ENCODE data around the gene GAS7.

Gene GAS7

DNA sequence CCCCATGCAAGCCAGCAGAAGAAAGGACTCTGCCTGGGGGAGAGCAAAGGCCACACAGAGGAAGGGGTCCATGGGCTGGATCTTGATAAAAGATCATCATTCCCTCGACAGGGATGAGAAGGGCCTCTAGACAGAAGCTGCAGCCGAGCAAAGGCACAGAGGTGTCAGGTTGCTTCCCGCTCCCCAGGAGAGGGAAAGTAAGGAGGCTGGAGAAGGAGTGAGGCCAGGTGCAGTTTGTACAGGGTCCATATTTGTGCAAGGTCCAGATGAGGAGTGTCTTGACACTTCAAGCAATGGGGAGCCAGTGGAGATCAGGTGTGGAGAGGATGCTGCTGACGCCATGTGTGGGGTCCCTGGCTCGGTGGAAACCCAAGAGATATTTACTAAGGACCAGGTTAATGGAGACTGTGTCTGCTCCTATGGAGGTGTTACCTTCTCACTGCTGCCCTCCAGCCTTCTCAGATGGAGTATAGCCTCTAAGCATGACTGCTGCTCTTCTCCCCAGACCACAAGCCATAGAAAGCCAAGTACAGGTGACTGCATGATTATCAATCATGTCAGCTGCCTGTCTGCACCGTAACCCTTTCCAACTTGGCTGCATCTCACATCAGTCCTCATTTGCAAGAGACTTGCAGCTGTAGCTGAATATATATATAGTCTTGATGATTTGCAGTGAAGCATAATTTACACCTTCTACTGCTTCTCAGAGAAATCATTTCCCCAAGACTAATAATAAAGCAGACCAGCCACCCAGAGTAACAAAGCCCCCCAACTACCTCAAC is 21.1 kb downstream of the GAS7 start:
- no peak overlapping the region for H3K27ac ChIP-seq
- no peaks in the 10 kb centered on the region for H3K4me1 ChIP-seq (ENCODE audit: low read depth, poor library complexity, severe bottlenecking)
- TF ChIP-seq, protein P1, sequence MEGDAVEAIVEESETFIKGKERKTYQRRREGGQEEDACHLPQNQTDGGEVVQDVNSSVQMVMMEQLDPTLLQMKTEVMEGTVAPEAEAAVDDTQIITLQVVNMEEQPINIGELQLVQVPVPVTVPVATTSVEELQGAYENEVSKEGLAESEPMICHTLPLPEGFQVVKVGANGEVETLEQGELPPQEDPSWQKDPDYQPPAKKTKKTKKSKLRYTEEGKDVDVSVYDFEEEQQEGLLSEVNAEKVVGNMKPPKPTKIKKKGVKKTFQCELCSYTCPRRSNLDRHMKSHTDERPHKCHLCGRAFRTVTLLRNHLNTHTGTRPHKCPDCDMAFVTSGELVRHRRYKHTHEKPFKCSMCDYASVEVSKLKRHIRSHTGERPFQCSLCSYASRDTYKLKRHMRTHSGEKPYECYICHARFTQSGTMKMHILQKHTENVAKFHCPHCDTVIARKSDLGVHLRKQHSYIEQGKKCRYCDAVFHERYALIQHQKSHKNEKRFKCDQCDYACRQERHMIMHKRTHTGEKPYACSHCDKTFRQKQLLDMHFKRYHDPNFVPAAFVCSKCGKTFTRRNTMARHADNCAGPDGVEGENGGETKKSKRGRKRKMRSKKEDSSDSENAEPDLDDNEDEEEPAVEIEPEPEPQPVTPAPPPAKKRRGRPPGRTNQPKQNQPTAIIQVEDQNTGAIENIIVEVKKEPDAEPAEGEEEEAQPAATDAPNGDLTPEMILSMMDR (conservative IDR thresholded peaks at IDR 0.05; ENCODE audit: low read depth, low read length), result no peak
- no peaks in the 10 kb centered on the region for H3K27me3 ChIP-seq (ENCODE audit: insufficient read depth, low read depth)
- H2AFZ ChIP-seq (ENCODE audit: low read depth), result no peak overlapping the region
- no peak overlapping the region for H3K4me2 ChIP-seq
- no peak overlapping the region for H3K4me3 ChIP-seq (IDR thresholded peaks at IDR 0.05; ENCODE audit: insufficient read depth, low read depth, low read length)
- H3K9ac ChIP-seq, result no peak overlapping the region
- H4K20me1 ChIP-seq (ENCODE audit: insufficient read depth), result no peaks in the 10 kb centered on the region
- H3K79me2 ChIP-seq (ENCODE audit: insufficient read depth, low read depth), result no peaks in the 10 kb centered on the region
- no peaks in the 10 kb centered on the region for H3K36me3 ChIP-seq (ENCODE audit: insufficient read depth)

DNA sequence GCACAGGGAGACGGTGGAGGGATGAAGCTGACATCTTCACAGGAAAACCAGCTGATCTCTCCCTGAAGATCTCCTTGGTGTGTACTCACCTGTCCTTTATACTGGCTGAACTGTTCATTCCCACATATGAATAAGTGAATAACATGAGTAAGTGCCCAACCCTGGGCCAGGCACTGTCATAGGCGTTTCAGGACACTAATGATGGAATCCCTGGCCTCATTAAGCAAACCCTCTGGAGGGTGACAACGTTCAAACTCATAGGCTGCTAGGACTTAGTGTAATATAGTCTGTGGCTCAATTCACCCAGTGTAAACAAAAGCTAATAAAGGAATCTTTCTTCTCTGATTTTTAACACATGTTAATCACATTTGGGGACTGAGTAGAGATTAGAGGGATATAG is 24.5 kb downstream of the GAS7 start:
- no peaks in the 10 kb centered on the region for H4K20me1 ChIP-seq (ENCODE audit: insufficient read depth)
- H3K4me2 ChIP-seq, result no peak overlapping the region
- TF ChIP-seq, protein P1 (conservative IDR thresholded peaks at IDR 0.05; ENCODE audit: low read depth, low read length), result no peak
- H2AFZ ChIP-seq (ENCODE audit: low read depth), result no peak overlapping the region
- no peaks in the 10 kb centered on the region for H3K27me3 ChIP-seq (ENCODE audit: insufficient read depth, low read depth)
- no peak overlapping the region for H3K9ac ChIP-seq
- no peaks in the 10 kb centered on the region for H3K36me3 ChIP-seq (ENCODE audit: insufficient read depth)
- H3K79me2 ChIP-seq (ENCODE audit: insufficient read depth, low read depth), result no peaks in the 10 kb centered on the region
- no peaks in the 10 kb centered on the region for H3K4me1 ChIP-seq (ENCODE audit: low read depth, poor library complexity, severe bottlenecking)
- no peak overlapping the region for H3K27ac ChIP-seq
- no peak overlapping the region for H3K4me3 ChIP-seq (IDR thresholded peaks at IDR 0.05; ENCODE audit: insufficient read depth, low read depth, low read length)

DNA sequence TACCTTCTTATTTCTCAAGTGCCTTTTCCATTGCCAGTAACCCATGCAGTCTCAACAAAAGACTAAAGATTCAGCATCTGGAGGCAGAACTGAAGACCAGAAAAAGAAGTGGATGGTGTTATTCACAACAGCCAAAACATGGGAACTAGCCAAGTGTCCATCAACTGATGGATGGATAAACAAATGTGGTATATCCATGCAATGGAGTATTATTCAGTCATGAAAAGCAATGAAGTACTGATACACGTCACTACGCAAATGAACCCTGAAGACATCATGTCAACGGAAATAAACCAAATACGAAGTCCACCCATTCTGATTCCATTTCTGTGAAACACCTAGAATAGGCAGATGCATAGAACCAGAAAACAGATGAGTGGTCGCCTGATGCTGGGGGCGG is 25.6 kb downstream of the GAS7 start:
- H3K27me3 ChIP-seq (ENCODE audit: insufficient read depth, low read depth), result no peaks in the 10 kb centered on the region
- H4K20me1 ChIP-seq (ENCODE audit: insufficient read depth), result no peaks in the 10 kb centered on the region
- no peak overlapping the region for H3K9ac ChIP-seq
- no peak overlapping the region for H3K27ac ChIP-seq
- H3K79me2 ChIP-seq (ENCODE audit: insufficient read depth, low read depth), result no peaks in the 10 kb centered on the region
- no peaks in the 10 kb centered on the region for H3K4me1 ChIP-seq (ENCODE audit: low read depth, poor library complexity, severe bottlenecking)
- H2AFZ ChIP-seq (ENCODE audit: low read depth), result no peak overlapping the region
- H3K4me3 ChIP-seq (IDR thresholded peaks at IDR 0.05; ENCODE audit: insufficient read depth, low read depth, low read length), result no peak overlapping the region
- TF ChIP-seq, protein P1 (conservative IDR thresholded peaks at IDR 0.05; ENCODE audit: low read depth, low read length), result no peak
- H3K4me2 ChIP-seq, result no peak overlapping the region
- H3K36me3 ChIP-seq (ENCODE audit: insufficient read depth), result no peaks in the 10 kb centered on the region

DNA sequence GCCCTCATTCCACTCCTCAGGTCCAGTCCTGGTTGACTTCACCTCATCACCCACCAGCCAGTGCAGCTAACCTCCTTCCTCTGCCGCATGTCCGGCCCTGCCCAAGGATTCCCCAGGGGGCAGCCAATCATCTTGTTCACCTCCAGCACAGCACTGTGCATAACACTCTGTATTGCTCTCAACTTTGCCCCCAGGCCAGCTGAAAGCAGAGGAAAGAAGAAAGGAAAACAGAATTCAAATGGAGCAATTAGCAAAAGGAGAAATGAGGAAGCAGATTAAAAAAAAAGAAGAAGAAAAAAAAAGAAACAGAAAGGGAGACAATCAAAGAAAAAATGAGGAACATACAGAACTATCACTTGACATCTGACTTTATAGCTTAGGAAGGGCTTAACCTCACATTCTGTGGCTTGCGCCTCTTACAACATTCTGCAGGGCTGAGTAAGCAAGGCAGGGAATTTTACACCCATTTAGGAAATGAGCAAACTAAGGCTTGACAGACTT is 26.1 kb downstream of the GAS7 start:
- Histone ChIP-seq H2AFZ (ENCODE audit: low read depth) (no peak overlapping the region), H3K79me2 (ENCODE audit: insufficient read depth, low read depth) (no peaks in the 10 kb centered on the region), H3K9ac (no peak overlapping the region), H3K27me3 (ENCODE audit: insufficient read depth, low read depth) (no peaks in the 10 kb centered on the region), H4K20me1 (ENCODE audit: insufficient read depth) (no peaks in the 10 kb centered on the region), H3K36me3 (ENCODE audit: insufficient read depth) (no peaks in the 10 kb centered on the region), H3K4me2 (no peak overlapping the region), H3K4me1 (ENCODE audit: low read depth, poor library complexity, severe bottlenecking) (no peaks in the 10 kb centered on the region), H3K4me3 (IDR thresholded peaks at IDR 0.05; ENCODE audit: insufficient read depth, low read depth, low read length) (no peak overlapping the region), H3K27ac (no peak overlapping the region)
- TF ChIP-seq, protein P1 (conservative IDR thresholded peaks at IDR 0.05; ENCODE audit: low read depth, low read length), result no peak

All from KMS-11 (cell line).